CD4-positive, alpha-beta T cell treated with Interleukin-10 for 1 hour (primary cell): ENCODE measurements around the gene OR11L1.

Experiments
- DNase-seq: peaks from one replicate; pipeline ENCODE4 v3.0.0-alpha.2; 2020

The OR11L1 gene

GRCh38 chr1:247841796-247842195 is at the start of gene OR11L1:
Gene OR11L1, minus strand, starts transcription at chr1:247841896. Its CDS starts 0 bp downstream, at chr1:247841896.
- no peak for DNase-seq

DNA sequence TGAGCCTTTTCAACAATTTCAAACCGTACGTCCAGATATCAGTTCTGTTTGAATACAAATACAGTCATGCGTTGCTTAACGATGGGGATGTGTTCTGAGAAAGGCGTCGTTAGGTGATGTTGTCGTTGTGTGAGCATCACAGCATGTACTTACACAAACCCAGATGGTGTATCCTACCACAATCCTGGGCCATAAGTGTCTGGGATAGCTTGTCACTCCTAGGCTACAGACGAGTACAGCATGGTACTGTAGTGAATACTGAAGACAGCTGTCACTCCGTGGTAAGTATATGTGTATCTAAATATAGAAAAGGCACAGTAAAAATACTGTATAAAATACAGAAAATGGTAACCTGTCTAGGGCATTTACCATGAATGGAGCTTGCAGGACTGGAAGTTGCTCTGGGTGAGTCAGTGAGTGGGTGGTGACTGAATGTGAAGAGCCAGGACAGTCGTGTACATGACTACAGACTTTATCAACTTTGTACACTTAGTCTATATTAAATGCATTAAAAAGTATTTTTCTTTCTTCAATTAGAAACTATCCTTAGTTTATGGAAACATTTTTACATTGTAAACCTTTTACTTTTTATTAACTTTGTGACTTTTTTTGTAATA is 43.2 kb upstream of the OR11L1 start:
- no peak for DNase-seq

- DNase-seq = no peak
Measured at GRCh38 chr1:247883346-247883745, 41.6 kb upstream of the OR11L1 start.

DNA sequence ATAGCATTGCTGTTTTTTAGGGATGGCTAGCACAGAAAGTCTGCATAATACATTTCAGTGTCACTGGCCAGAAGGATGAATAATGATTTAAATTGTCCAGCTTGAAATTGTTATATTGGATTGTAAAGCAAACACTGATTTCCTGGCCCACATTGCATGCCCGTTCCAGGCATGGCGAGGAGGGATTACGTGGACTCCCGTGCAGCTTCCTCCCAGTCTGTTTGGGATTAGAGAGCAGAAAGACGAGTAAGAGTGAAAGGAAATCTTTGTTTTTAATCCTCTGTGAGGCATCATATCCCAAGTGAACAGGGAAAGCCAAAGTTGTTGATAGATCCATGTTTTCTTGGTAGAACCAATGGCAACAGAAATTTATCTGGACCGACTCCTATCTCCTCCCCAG is 23.7 kb upstream of the OR11L1 start:
- no peak for DNase-seq

- DNase-seq = no peak
Measured at GRCh38 chr1:247864644-247865043, 22.9 kb upstream of the OR11L1 start.

- DNase-seq = no peak
Measured at GRCh38 chr1:247862756-247863155, 21.1 kb upstream of the OR11L1 start.

DNA sequence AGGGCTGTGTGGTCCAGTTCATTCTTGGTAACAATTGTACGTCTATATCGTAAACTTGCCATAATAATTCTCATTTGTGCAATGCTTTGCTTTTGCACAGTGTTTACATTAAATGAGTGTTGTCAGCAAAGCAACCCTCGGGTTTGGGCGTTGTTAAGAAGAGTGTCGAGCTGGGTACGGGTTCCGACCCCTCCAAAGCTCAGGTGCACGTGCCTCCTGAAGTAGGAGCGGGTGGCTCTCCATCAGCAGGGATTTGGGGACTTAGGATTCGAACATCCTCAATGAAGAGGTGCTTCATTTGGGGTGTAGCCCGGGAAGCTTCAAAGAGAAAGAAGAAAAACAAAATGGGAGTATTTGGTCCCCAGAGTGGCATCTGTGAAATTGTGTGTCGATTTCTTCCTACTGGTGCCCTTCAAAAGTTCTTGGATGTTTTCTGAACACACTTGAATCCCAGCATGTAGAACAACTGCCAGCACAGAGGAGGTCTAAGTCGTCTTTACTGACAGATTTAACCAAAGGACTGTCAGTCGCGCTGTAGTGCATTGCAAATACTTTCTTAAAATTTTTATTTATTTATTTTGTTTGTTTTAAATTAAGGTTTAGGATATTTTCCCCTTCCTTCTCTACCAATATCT is 16.4 kb upstream of the OR11L1 start:
- DNase-seq = no peak

DNA sequence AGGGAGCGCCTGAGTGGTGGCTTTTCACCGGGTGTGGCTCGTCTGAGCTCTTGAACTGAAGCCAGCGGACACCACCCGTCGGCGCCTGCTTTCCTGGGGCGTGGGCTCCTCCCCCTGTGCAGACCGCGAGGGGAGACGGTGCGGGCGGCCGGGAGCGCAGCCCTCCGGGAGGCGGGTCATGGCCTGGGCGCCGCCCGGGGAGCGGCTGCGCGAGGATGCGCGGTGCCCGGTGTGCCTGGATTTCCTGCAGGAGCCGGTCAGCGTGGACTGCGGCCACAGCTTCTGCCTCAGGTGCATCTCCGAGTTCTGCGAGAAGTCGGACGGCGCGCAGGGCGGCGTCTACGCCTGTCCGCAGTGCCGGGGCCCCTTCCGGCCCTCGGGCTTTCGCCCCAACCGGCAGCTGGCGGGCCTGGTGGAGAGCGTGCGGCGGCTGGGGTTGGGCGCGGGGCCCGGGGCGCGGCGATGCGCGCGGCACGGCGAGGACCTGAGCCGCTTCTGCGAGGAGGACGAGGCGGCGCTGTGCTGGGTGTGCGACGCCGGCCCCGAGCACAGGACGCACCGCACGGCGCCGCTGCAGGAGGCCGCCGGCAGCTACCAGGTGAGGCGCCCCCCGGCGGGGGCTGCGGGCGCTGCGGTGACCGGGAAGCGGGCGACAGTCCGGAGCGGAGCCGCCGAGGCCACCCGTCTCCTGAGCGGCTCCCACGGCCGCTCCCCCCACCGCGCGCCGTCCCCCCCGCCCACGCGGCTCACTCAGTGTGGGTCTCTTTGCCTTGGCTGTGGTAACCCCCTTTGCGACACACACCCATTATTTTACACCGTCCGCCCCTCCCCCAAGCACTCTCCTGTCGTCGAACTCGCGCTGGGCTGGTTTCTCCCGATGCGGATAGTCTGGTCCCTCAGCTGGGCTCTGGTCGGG is 15.6 kb upstream of the OR11L1 start, which contains the start of gene TRIM58:
TSS of gene TRIM58 (plus strand) at position 119 of the 916 bp plus-strand sequence. CDS start at position 179, 60 bp downstream.
- no peak for DNase-seq

DNA sequence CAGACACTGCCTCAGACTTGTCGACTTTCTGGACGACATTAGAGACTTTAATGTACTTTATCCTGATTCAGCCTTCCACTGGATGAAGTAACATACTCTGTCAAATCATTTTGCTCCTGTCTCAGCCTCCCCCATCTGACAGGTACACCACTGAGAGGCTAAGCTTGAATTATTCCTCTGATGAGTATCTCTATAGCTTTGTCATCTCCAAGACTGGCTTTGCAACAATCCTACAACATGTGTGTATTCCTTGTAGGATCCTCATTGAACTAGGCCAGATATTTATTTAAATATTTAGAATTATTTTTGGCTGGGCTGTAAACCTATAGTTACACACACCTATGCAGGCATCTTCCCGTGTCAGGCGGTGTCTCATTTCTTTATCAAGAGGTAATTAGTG is 14.2 kb upstream of the OR11L1 start:
- DNase-seq = no peak

DNA sequence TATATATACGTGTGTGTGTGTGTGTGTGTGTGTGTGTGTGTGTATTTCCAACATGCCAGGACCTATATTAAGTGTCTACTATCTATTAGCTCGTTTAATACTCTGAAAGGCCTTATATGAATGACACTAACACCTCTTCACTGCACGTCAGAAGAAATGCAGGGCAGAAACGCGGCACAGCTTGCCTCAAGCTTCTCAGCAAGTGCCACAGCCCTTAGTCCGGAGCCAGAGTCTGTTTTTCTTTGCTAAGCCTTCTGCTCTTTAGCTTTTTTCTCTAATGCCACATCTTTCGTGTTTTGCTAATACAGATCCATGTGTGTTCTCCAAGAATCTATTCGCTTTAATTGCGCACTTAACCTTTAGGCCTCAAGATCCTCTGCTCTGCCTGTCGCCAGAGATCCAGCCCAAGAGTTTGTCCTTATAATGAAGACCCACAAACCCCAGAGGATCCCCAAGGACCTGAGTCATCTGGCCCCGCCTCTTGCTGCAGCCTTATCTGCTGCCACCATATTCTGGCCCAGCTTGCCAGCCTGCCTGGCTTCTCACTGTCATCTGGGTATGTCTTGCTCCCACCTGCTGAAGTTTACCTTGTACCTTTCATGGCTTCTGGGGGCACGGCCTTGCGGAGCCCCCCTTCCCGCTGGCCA is 13.3 kb upstream of the OR11L1 start:
- no peak for DNase-seq

DNA sequence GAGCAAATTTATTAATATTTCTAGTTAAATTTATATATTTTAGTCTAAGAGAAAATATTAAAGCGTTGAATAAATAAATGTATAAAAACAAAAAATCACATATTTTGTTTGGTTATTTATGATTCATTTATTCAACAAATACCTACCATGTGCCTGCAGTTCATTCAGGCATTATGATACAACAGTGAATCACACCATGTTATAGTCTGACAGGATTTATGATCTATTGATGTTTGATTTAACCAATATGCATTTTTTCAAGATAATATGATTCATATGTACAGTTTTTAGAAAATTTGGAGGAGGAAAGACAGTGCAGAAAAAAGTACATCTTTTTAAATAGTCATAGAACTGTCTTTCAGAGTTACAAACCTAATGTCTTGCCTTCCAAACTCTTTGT is 7.9 kb upstream of the OR11L1 start:
- DNase-seq = no peak

- no peak for DNase-seq
Measured at GRCh38 chr1:247848346-247848745, 6.7 kb upstream of the OR11L1 start.

- DNase-seq = no peak
Measured at GRCh38 chr1:247845693-247846017, 4.0 kb upstream of the OR11L1 start.

DNA sequence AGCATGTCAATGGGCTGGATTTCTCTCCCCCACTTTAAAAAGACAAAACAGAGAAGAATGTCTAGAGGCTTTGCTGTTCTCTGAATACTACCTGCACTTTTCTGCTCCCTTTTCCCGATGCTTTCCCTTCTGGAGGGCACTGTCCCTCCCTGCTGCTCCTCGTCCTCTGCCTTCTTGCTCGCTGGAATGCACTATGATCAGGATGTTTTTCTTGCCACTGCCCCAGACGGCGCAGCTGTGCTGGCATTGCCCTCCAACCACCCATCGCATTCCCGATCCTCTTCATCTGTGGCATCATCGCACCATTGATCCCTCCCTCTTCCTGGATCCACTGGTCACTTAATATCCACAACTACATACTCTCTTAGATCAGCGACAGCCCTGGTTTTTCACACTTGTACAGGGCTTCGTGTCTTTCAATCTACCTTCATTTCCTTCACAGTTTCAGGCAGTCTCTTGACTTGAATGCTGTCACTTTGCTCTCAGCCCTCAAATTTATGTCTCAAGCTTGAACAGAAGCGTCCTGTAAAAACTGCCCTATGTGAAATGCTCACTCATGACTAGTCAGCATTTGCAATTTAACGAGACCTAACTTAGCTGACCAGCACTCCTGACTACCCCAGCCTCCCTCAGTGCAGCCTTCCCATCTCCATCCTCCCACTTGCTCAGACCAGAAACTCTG is 3.5 kb upstream of the OR11L1 start:
- no peak for DNase-seq

GRCh38 chr1:247843411-247843810 is 1.7 kb upstream of the OR11L1 start:
- no peak for DNase-seq

GRCh38 chr1:247840818-247841217 is 878 bp downstream of the OR11L1 start:
- no peak for DNase-seq

- no peak for DNase-seq
Measured at GRCh38 chr1:247833601-247834000, 8.1 kb downstream of the OR11L1 start.

GRCh38 chr1:247829656-247830055 is 12.0 kb downstream of the OR11L1 start:
- DNase-seq = no peak

GRCh38 chr1:247825362-247825761 is 16.3 kb downstream of the OR11L1 start:
- no peak for DNase-seq

DNA sequence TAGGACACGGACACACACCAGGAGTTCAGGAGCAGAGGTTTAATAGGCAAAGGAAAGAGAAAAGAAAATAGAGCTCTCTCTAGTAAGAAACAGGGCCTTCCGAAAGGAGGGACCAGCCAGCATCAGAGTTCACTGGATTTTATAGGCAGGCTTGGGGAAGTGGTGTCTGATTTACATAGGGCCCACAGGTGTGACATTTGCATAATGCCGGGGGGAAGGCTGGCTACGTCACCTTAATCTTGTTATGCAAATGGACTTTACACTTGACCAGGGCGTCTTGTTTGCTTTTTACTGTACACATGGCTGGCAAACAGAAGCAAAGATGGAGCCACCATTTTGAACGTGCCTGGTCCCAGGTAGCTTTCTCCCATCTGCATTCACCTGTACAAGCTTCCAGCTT is 17.7 kb downstream of the OR11L1 start, which contains the start of gene OR14A16:
TSS of gene OR14A16 (minus strand) at position 97 of the 400 bp plus-strand sequence. CDS start 8,390 bp downstream, outside the sequence.
- no peak for DNase-seq

GRCh38 chr1:247822060-247822459 is 19.6 kb downstream of the OR11L1 start:
- DNase-seq = no peak

DNA sequence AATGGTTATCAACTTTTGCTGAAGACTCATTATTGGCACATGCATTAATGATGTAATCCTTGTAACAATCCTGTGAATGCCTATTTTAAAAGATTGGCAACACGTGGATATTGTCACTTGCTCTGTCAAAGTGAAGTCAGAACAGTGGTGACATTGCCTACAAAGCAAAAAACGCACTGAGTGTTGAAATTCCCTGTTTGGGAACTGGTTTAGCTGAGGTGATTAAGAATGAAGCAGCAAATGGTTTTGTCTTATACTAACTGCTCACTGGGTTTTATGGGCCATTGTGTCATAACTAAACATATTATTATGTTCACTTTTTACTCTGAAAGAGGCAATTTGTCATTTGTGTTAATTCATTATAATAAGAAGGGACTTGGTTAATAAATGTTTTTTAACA is 29.1 kb downstream of the OR11L1 start:
- DNase-seq = no peak

DNA sequence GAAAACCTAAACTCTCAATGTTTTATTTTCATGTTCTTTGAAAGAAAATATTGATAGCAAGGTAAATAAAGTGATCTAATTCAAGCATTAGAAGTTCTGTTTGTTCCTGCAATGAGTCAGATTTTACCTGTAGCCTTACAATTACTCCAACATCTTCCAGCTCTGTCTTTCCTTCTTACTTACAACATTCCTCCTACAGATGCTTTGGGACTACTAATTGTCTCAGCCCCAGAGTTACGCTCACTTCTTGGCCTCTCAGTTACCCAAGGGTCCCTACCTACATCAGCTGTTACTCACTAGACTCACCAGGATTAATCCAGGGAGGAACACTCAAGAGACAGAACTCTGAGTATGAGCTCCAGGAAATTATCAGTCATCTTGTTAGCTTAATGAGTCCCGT is 44.2 kb downstream of the OR11L1 start:
- DNase-seq = no peak
